HCT116 (cell line): ENCODE measurements around the gene NCBP3. TPM values are rescaled to one million over a fixed set of nuclear protein-coding genes. Genes with fewer than 3 reads are reported as not detected.

Source experiments
- ATAC-seq: fragments of 200-7000 bp; cut with Tn5 transposase; 2 replicates; pipeline ENCODE4 v1.9.1; 2020; ENCODE audit warnings: mild to moderate bottlenecking, moderate library complexity
- BruUV-seq: library from RNA; stranded (reverse); fragments of 400-500 nt; replicated peaks from 2 replicates; lab custom pipeline; 2021; lab: Mats Ljungman, UMichigan
- CTCF ChIA-PET: fragments of 300-600 bp; sonication (Branson Sonifier 250); formaldehyde crosslinking; loops from one replicate; lab custom pipeline; 2021; ENCODE audit warnings: antibody characterized with exemption; lab: Charles Lee
- POLR2A ChIA-PET: fragments of 300-600, 350-600 bp; sonication (Branson Sonifier 250); formaldehyde crosslinking; loops from one replicate; lab custom pipeline; 2021; ENCODE audit warnings: antibody characterized with exemption; lab: Charles Lee
- RAD21 ChIA-PET, 2 experiments: fragments of 300-600 bp; sonication (Branson Sonifier 250); formaldehyde crosslinking; loops; one replicate each; lab custom pipeline; 2023; ENCODE audit warnings: low total read pairs in 2 of 2; ENCODE audit not compliant: uncharacterized antibody in 2 of 2, unreplicated experiment in 2 of 2, low non-redundant PET in 1 of 2; lab: Charles Lee
- DNase-seq: peaks from one replicate; pipeline ENCODE4 v3.0.0-alpha.2; 2010; ENCODE audit warnings: low read depth, low spot score
- H2AFZ ChIP-seq: fragments of 200-600 bp; shearing (Covaris generic), sonication (generic); 2 replicates; pipeline ENCODE4 v1.6.1; 2017; ENCODE audit warnings: low read depth, mixed run types, mixed read lengths, antibody characterized with exemption, low read length; ENCODE audit not compliant: poor library complexity, severe bottlenecking
- H3K27ac ChIP-seq: 2 replicates; pipeline ENCODE4 v1.5.1; 2012; ENCODE audit warnings: low read depth, low read length
- H3K27me3 ChIP-seq: fragments of 200-600 bp; sonication (generic); 2 replicates; pipeline ENCODE4 v1.6.1; 2016; ENCODE audit warnings: mixed run types, low read length, mixed read lengths; ENCODE audit not compliant: insufficient read depth
- H3K36me3 ChIP-seq, 2 experiments: fragments of 200-500 bp in 1 of 2; fragments of 200-600 bp in 1 of 2; sonication (Bioruptor generic) in 1 of 2; sonication (generic) in 1 of 2; 2 replicates each; pipeline versions ENCODE4 v1.5.1 to v1.6.1; 2014 to 2016; ENCODE audit warnings: low read length in 2 of 2, inconsistent platforms in 1 of 2, mixed read lengths in 1 of 2, mixed run types in 1 of 2; ENCODE audit not compliant: insufficient read depth in 2 of 2, control insufficient read depth in 1 of 2
- H3K4me1 ChIP-seq, 2 experiments: fragments of 200-600 bp in 1 of 2; sonication (generic) in 1 of 2; 2 replicates each; pipeline versions ENCODE4 v1.5.1 to v1.6.1; 2012 to 2017; ENCODE audit warnings: low read length in 2 of 2, inconsistent platforms in 1 of 2, mild to moderate bottlenecking in 1 of 2, mixed read lengths in 1 of 2, mixed run types in 1 of 2, moderate library complexity in 1 of 2; ENCODE audit not compliant: insufficient read depth in 2 of 2, control insufficient read depth in 1 of 2
- H3K4me2 ChIP-seq: fragments of 200-600 bp; sonication (generic); 2 replicates; pipeline ENCODE4 v1.6.1; 2017; ENCODE audit warnings: mixed run types, low read length, mixed read lengths
- H3K4me3 ChIP-seq, 2 experiments: fragments of 200-600 bp in 1 of 2; sonication (generic) in 1 of 2; replicated peaks in 1 of 2; 2 replicates each; pipeline ENCODE4 v1.5.1; 2011 to 2016; ENCODE audit warnings: low read length in 2 of 2, control low read depth in 1 of 2, low read depth in 1 of 2, mild to moderate bottlenecking in 1 of 2, mixed read lengths in 1 of 2, mixed run types in 1 of 2
- H3K79me2 ChIP-seq: fragments of 200-600 bp; sonication (generic); 2 replicates; pipeline ENCODE4 v1.6.1; 2017; ENCODE audit warnings: mild to moderate bottlenecking, mixed run types, low read length, moderate library complexity, mixed read lengths; ENCODE audit not compliant: insufficient read depth
- H3K9ac ChIP-seq: fragments of 200-600 bp; sonication (generic); 2 replicates; pipeline ENCODE4 v1.6.1; 2016; ENCODE audit warnings: low read length, mixed read lengths
- H3K9me2 ChIP-seq: fragments of 200-600 bp; sonication (generic), shearing (Covaris generic); 2 replicates; pipeline ENCODE4 v1.6.1; 2017; ENCODE audit warnings: mixed run types, mild to moderate bottlenecking, moderate library complexity; ENCODE audit not compliant: insufficient read depth
- H3K9me3 ChIP-seq, 2 experiments: fragments of 200-500 bp in 1 of 2; fragments of 200-600 bp in 1 of 2; sonication (Bioruptor generic) in 1 of 2; sonication (generic) in 1 of 2; 2 replicates each; pipeline ENCODE4 v1.6.1; 2014 to 2017; ENCODE audit warnings: low read length in 2 of 2, mixed read lengths in 2 of 2, inconsistent platforms in 1 of 2, low read depth in 1 of 2, mild to moderate bottlenecking in 1 of 2, mixed run types in 1 of 2, moderate library complexity in 1 of 2; ENCODE audit not compliant: control insufficient read depth in 1 of 2, insufficient read depth in 1 of 2
- H4K20me1 ChIP-seq: fragments of 200-600 bp; sonication (generic), shearing (Covaris generic); 2 replicates; pipeline ENCODE4 v1.6.1; 2017; ENCODE audit warnings: mixed run types, mild to moderate bottlenecking, moderate library complexity; ENCODE audit not compliant: insufficient read depth
- CBX3 ChIP-seq: IDR thresholded peaks from 2 replicates; pipeline ENCODE4 v1.6.1; 2012; ENCODE audit warnings: low read depth
- CEBPB ChIP-seq: IDR thresholded peaks from 2 replicates; pipeline ENCODE4 v1.6.1; 2012; ENCODE audit warnings: low read depth
- EGR1 ChIP-seq: IDR thresholded peaks from 2 replicates; pipeline ENCODE4 v1.6.1; 2012; ENCODE audit warnings: low read depth
- ELF1 ChIP-seq: IDR thresholded peaks from 2 replicates; pipeline ENCODE4 v1.6.1; 2012; ENCODE audit warnings: low read depth, borderline replicate concordance
- EZH2 ChIP-seq: fragments of 200-600 bp; sonication (generic); IDR thresholded peaks from 2 replicates; pipeline ENCODE4 v1.6.1; 2017; ENCODE audit warnings: antibody characterized with exemption, mixed run types
- EZH2phosphoT487 ChIP-seq: fragments of 200-600 bp; IDR thresholded peaks from 2 replicates; pipeline ENCODE4 v1.6.1; 2018; ENCODE audit warnings: antibody characterized with exemption, borderline replicate concordance
- JUND ChIP-seq: IDR thresholded peaks from 2 replicates; pipeline ENCODE4 v1.6.1; 2012
- POLR2A ChIP-seq: IDR thresholded peaks from 2 replicates; pipeline ENCODE4 v1.7.0; 2011; ENCODE audit warnings: borderline replicate concordance; ENCODE audit not compliant: insufficient read depth, insufficient read length; ENCODE audit errors: extremely low read depth
- POLR2AphosphoS5 ChIP-seq: IDR thresholded peaks from 2 replicates; pipeline ENCODE4 v1.6.1; 2011; ENCODE audit warnings: mild to moderate bottlenecking, low read depth, low read length, moderate library complexity
- RAD21 ChIP-seq: IDR thresholded peaks from 2 replicates; pipeline ENCODE4 v1.6.1; 2012; ENCODE audit warnings: low read depth, mild to moderate bottlenecking
- SIN3A ChIP-seq: IDR thresholded peaks from 2 replicates; pipeline ENCODE4 v1.6.1; 2012; ENCODE audit warnings: low read depth
- SP1 ChIP-seq: IDR thresholded peaks from 2 replicates; pipeline ENCODE4 v1.6.1; 2012; ENCODE audit warnings: low read depth
- TCF7L2 ChIP-seq: IDR thresholded peaks from 2 replicates; pipeline ENCODE4 v1.7.0; 2011; ENCODE audit warnings: borderline replicate concordance, inconsistent platforms; ENCODE audit not compliant: insufficient read depth, insufficient read length; ENCODE audit errors: extremely low read depth
- YY1 ChIP-seq: IDR thresholded peaks from 2 replicates; pipeline ENCODE4 v1.6.1; 2011; ENCODE audit warnings: low read length, low read depth, moderate library complexity, mild to moderate bottlenecking; ENCODE audit not compliant: insufficient replicate concordance; ENCODE audit errors: extremely low read depth
- ZFX ChIP-seq: fragments of 450-650 bp; IDR thresholded peaks from 2 replicates; pipeline ENCODE4 v1.6.1; 2017
- ZNF274 ChIP-seq: fragments of 200-500 bp; sonication (Bioruptor generic); IDR thresholded peaks from 2 replicates; pipeline ENCODE4 v1.6.1; 2014; ENCODE audit warnings: mild to moderate bottlenecking, low read depth, low read length, inconsistent platforms
- intact Hi-C: fragments of 100-400 bp; cut with micrococcal nuclease; formaldehyde crosslinking; loops from 2 replicates; pipeline ENCODE4 v1.10.0; 2022
- total RNA-seq: library from RNA; stranded (reverse); gene quantifications from one replicate; pipeline ENCODE4 v1.2.1, GENCODE V29; 2021; ENCODE audit not compliant: unreplicated experiment
- TF ChIP-seq, protein P1 (sequence below): IDR thresholded peaks from 2 replicates; pipeline ENCODE4 v1.6.1; 2012; ENCODE audit warnings: low read depth
- TF ChIP-seq, protein P2 (sequence below), 3 experiments: fragments of 200-600 bp in 1 of 3; sonication (generic) in 1 of 3; IDR thresholded peaks in 2 of 3; conservative IDR thresholded peaks in 1 of 3; 2 replicates each; pipeline ENCODE4 v1.5.1; 2012 to 2017; ENCODE audit warnings: low read depth in 2 of 3, low read length in 2 of 3, antibody characterized with exemption in 1 of 3, borderline replicate concordance in 1 of 3, control low read depth in 1 of 3, mild to moderate bottlenecking in 1 of 3, mixed read lengths in 1 of 3, mixed run types in 1 of 3, moderate library complexity in 1 of 3; ENCODE audit not compliant: insufficient read depth in 1 of 3
- TF ChIP-seq, protein P3 (sequence below): IDR thresholded peaks from 2 replicates; pipeline ENCODE4 v1.6.1; 2012
- TF ChIP-seq, protein P4 (sequence below): IDR thresholded peaks from 2 replicates; pipeline ENCODE4 v1.6.1; 2012

The NCBP3 gene
- total RNA-seq, 1 experiment from 2014 or later = 46.5 TPM

DNA sequence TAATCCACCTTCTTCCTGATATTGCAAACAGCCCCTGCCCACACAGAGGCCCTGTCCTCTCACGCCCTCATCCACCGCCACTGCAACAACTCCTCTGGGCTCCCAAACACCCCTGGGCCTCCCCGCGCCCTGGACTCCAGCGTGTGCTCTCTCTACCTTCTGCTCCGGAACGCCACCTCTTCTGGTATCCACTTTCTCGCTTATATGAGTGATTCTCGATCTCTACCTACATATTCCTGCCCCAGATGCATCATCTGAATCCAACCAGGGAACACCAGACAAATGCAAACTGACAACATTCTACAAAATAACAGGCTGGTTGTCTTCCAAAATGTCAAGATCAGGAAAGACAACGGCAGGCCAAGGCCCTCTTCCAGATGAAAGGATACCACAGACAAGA lies 27.8 kb upstream of the NCBP3 start:
- no peak for DNase-seq
- H3K36me3 ChIP-seq = peaks cover 0 to 13% of the 10 kb centered on the region in 2 experiments; a peak in 2 of 4 replicates
- no peaks in the 10 kb centered on the region for H3K9me2 ChIP-seq
- no peak for TF ChIP-seq ZNF274
- no peak for TF ChIP-seq YY1
- no peak for TF ChIP-seq SP1
- TF ChIP-seq TCF7L2 = no peak
- TF ChIP-seq POLR2A = no peak
- TF ChIP-seq, protein P1, sequence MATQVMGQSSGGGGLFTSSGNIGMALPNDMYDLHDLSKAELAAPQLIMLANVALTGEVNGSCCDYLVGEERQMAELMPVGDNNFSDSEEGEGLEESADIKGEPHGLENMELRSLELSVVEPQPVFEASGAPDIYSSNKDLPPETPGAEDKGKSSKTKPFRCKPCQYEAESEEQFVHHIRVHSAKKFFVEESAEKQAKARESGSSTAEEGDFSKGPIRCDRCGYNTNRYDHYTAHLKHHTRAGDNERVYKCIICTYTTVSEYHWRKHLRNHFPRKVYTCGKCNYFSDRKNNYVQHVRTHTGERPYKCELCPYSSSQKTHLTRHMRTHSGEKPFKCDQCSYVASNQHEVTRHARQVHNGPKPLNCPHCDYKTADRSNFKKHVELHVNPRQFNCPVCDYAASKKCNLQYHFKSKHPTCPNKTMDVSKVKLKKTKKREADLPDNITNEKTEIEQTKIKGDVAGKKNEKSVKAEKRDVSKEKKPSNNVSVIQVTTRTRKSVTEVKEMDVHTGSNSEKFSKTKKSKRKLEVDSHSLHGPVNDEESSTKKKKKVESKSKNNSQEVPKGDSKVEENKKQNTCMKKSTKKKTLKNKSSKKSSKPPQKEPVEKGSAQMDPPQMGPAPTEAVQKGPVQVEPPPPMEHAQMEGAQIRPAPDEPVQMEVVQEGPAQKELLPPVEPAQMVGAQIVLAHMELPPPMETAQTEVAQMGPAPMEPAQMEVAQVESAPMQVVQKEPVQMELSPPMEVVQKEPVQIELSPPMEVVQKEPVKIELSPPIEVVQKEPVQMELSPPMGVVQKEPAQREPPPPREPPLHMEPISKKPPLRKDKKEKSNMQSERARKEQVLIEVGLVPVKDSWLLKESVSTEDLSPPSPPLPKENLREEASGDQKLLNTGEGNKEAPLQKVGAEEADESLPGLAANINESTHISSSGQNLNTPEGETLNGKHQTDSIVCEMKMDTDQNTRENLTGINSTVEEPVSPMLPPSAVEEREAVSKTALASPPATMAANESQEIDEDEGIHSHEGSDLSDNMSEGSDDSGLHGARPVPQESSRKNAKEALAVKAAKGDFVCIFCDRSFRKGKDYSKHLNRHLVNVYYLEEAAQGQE = no peak
- TF ChIP-seq EZH2phosphoT487 = no peak
- TF ChIP-seq, protein P2, sequence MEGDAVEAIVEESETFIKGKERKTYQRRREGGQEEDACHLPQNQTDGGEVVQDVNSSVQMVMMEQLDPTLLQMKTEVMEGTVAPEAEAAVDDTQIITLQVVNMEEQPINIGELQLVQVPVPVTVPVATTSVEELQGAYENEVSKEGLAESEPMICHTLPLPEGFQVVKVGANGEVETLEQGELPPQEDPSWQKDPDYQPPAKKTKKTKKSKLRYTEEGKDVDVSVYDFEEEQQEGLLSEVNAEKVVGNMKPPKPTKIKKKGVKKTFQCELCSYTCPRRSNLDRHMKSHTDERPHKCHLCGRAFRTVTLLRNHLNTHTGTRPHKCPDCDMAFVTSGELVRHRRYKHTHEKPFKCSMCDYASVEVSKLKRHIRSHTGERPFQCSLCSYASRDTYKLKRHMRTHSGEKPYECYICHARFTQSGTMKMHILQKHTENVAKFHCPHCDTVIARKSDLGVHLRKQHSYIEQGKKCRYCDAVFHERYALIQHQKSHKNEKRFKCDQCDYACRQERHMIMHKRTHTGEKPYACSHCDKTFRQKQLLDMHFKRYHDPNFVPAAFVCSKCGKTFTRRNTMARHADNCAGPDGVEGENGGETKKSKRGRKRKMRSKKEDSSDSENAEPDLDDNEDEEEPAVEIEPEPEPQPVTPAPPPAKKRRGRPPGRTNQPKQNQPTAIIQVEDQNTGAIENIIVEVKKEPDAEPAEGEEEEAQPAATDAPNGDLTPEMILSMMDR (IDR thresholded peaks at IDR 0.05 in 2 of 3, conservative IDR thresholded peaks at IDR 0.05 in 1 of 3; ENCODE audit: borderline replicate concordance in 1 of 3, insufficient read depth in 1 of 3, low read depth in 2 of 3, low read length in 2 of 3) = no peak
- TF ChIP-seq, protein P3, sequence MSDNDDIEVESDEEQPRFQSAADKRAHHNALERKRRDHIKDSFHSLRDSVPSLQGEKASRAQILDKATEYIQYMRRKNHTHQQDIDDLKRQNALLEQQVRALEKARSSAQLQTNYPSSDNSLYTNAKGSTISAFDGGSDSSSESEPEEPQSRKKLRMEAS = no peak
- no peak for TF ChIP-seq CBX3
- TF ChIP-seq, protein P4, sequence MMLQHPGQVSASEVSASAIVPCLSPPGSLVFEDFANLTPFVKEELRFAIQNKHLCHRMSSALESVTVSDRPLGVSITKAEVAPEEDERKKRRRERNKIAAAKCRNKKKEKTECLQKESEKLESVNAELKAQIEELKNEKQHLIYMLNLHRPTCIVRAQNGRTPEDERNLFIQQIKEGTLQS = no peak
- no peak for TF ChIP-seq RAD21
- no peak for TF ChIP-seq POLR2AphosphoS5
- no peak for TF ChIP-seq SIN3A
- no peak for TF ChIP-seq EZH2
- TF ChIP-seq CEBPB = no peak
- no peak for TF ChIP-seq ZFX
- TF ChIP-seq JUND = no peak
- TF ChIP-seq EGR1 = no peak
- TF ChIP-seq ELF1 = no peak
- TF ChIP-seq, all 23 proteins: peak for 0
- Histone ChIP-seq H3K27me3 (no peaks in the 10 kb centered on the region), H2AFZ (no peak overlapping the region), H3K79me2 (no peaks in the 10 kb centered on the region), H4K20me1 (no peaks in the 10 kb centered on the region), H3K27ac (no peak overlapping the region), H3K4me2 (no peak overlapping the region), H3K4me1 (no peaks in the 10 kb centered on the region), H3K9ac (no peak overlapping the region), H3K4me3 (no peak overlapping the region), H3K9me3 (no peaks in the 10 kb centered on the region)
- CTCF ChIA-PET = no interaction called here
- RAD21 ChIA-PET = no interaction called here
- POLR2A ChIA-PET = no interaction called here
- no TSS peak for BruUV-seq
- no peak for ATAC-seq
- intact Hi-C loops = no loop called here
